WTC11 (cell line): ENCODE data around the gene RFC1. TPM values are rescaled to one million over a fixed set of nuclear protein-coding genes. Genes with fewer than 3 reads are reported as not detected.
"Not testable (repeated sequence)": the region's sequence is repeated elsewhere in the genome, so short reads cannot be mapped to it uniquely, and the experiment has no call there.

Experiments
- ATAC-seq: fragments of 200-7000 bp; cut with Tn5 transposase; 2 replicates; pipeline ENCODE4 v1.10.0; 2021; ENCODE audit warnings: mild to moderate bottlenecking, moderate library complexity
- CTCF ChIA-PET: fragments of 300-600 bp; sonication (Branson Sonifier 250); formaldehyde crosslinking; loops from one replicate; lab custom pipeline; 2021; ENCODE audit warnings: antibody characterized with exemption; lab: Charles Lee
- POLR2A ChIA-PET: fragments of 350-600 bp; sonication (Branson Sonifier 250); formaldehyde crosslinking; loops from one replicate; lab custom pipeline; 2021; ENCODE audit warnings: antibody characterized with exemption; lab: Charles Lee
- DNase-seq: peaks from one replicate; pipeline ENCODE4 v3.0.0; 2021; ENCODE audit warnings: low spot score
- H3K27ac Mint-ChIP-seq: 2 replicates; pipeline ENCODE4 v1.8.0; 2021; ENCODE audit warnings: mixed read lengths
- H3K27me3 Mint-ChIP-seq: 2 replicates; pipeline ENCODE4 v1.8.0; 2021; ENCODE audit warnings: low read depth, mild to moderate bottlenecking, moderate library complexity, mixed read lengths
- H3K36me3 Mint-ChIP-seq: 2 replicates; pipeline ENCODE4 v1.8.0; 2021; ENCODE audit warnings: mixed read lengths
- H3K4me1 Mint-ChIP-seq: 2 replicates; pipeline ENCODE4 v1.8.0; 2022; ENCODE audit warnings: mixed read lengths
- H3K4me3 Mint-ChIP-seq: 2 replicates; pipeline ENCODE4 v1.8.0; 2021; ENCODE audit warnings: mild to moderate bottlenecking, moderate library complexity, mixed read lengths
- H3K9me3 Mint-ChIP-seq: 2 replicates; pipeline ENCODE4 v1.8.0; 2021; ENCODE audit warnings: mixed read lengths
- CBFB ChIP-seq: sonication (generic); formaldehyde crosslinking; IDR thresholded peaks from 2 replicates; pipeline ENCODE4 v1.8.1; 2022; ENCODE audit warnings: mild to moderate bottlenecking, low read depth, missing genetic modification reagents
- GTF2I ChIP-seq: fragments of 250-450 bp; sonication (Bioruptor Pico); conservative IDR thresholded peaks from 2 replicates; pipeline ENCODE4 v1.4.0; 2021; ENCODE audit warnings: mild to moderate bottlenecking
- KAT7 ChIP-seq: sonication (generic); formaldehyde crosslinking; IDR thresholded peaks from 2 replicates; pipeline ENCODE4 v1.8.1; 2023; ENCODE audit warnings: missing genetic modification reagents, mild to moderate bottlenecking, borderline replicate concordance
- MXD4 ChIP-seq: fragments of 250-450 bp; sonication (Bioruptor Pico); IDR thresholded peaks from 2 replicates; pipeline ENCODE4 v1.8.0; 2021; ENCODE audit warnings: mild to moderate bottlenecking, moderate library complexity, borderline replicate concordance
- NR2C2 ChIP-seq: sonication (generic); formaldehyde crosslinking; IDR thresholded peaks from 2 replicates; pipeline ENCODE4 v1.8.0; 2022; ENCODE audit warnings: mild to moderate bottlenecking, missing genetic modification reagents
- PRRX2 ChIP-seq: fragments of 250-450 bp; sonication (Bioruptor Pico); IDR thresholded peaks from 2 replicates; pipeline ENCODE4 v1.8.0; 2021; ENCODE audit warnings: mild to moderate bottlenecking
- SP1 ChIP-seq: sonication (generic); formaldehyde crosslinking; conservative IDR thresholded peaks from 2 replicates; pipeline ENCODE4 v1.8.1; 2022; ENCODE audit warnings: missing genetic modification reagents
- TP53 ChIP-seq: sonication (generic); formaldehyde crosslinking; IDR thresholded peaks from 2 replicates; pipeline ENCODE4 v1.8.1; 2023; ENCODE audit warnings: mild to moderate bottlenecking, missing genetic modification reagents
- ZNF219 ChIP-seq: sonication (generic); formaldehyde crosslinking; IDR thresholded peaks from 2 replicates; pipeline ENCODE4 v1.8.0; 2023; ENCODE audit warnings: missing genetic modification reagents, mild to moderate bottlenecking, borderline replicate concordance
- total RNA-seq: library from RNA; stranded (reverse); gene quantifications from 3 replicates; pipeline ENCODE4 v1.2.3, GENCODE V29; 2021
- TF ChIP-seq, protein P1 (sequence below): sonication (generic); formaldehyde crosslinking; IDR thresholded peaks from 2 replicates; pipeline ENCODE4 v1.8.0; 2022; ENCODE audit warnings: mild to moderate bottlenecking, missing genetic modification reagents
- TF ChIP-seq, protein P2 (sequence below): sonication (generic); formaldehyde crosslinking; IDR thresholded peaks from 2 replicates; pipeline ENCODE4 v1.8.1; 2023; ENCODE audit warnings: mild to moderate bottlenecking, missing genetic modification reagents, moderate library complexity
- TF ChIP-seq, protein P3 (sequence below): sonication (generic); formaldehyde crosslinking; IDR thresholded peaks from 2 replicates; pipeline ENCODE4 v1.8.1; 2023; ENCODE audit warnings: mild to moderate bottlenecking, missing genetic modification reagents
- TF ChIP-seq, protein P4 (sequence below): sonication (generic); formaldehyde crosslinking; IDR thresholded peaks from 2 replicates; pipeline ENCODE4 v1.8.0; 2022; ENCODE audit warnings: missing genetic modification reagents
- TF ChIP-seq, protein P5 (sequence below): sonication (generic); formaldehyde crosslinking; conservative IDR thresholded peaks from 2 replicates; pipeline ENCODE4 v1.8.1; 2022; ENCODE audit warnings: mild to moderate bottlenecking, missing genetic modification reagents
- TF ChIP-seq, protein P6 (sequence below): sonication (generic); formaldehyde crosslinking; IDR thresholded peaks from 2 replicates; pipeline ENCODE4 v1.8.1; 2022; ENCODE audit warnings: low read depth, mild to moderate bottlenecking, moderate library complexity, missing genetic modification reagents, borderline replicate concordance

RFC1 gene
- total RNA-seq, 1 experiment from 2014 or later: 59.4 TPM

DNA sequence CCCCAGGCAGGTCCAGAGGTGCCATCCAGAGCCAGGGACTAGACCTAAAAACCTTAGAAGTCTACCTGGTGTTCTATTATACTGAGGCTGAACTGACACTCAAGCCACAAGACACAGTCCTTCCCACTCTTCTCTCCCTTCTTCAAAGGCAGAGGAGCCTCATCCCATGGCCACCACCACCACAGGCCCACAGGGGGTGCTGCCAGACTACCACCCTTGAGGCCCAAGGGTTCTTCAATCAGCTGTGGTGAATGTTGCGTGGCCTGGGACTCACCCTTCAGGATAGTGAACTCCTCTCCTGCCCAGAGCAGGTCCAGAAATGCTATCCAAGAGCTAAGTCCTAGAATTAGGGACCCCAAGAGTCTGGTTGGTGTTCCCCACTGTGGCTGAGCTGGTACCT is 17.5 kb upstream of the RFC1 start:
- Mint-ChIP-seq H3K4me1 (peaks cover 7% of the 10 kb centered on the region), H3K4me3 (no peak overlapping the region), H3K9me3 (peaks cover 16% of the 10 kb centered on the region), H3K27me3 (peaks cover 10% of the 10 kb centered on the region; the same call in 1 of the 2 replicates), H3K27ac (no peak overlapping the region), H3K36me3 (no peaks in the 10 kb centered on the region)
- DNase-seq: no peak
- TF ChIP-seq SP1 (CRISPR knock-in tag) (no peak), KAT7 (no peak), NR2C2 (CRISPR knock-in tag) (no peak), TP53 (CRISPR knock-in tag) (no peak), ZNF219 (no peak), CBFB (no peak)
- TF ChIP-seq, protein P1, sequence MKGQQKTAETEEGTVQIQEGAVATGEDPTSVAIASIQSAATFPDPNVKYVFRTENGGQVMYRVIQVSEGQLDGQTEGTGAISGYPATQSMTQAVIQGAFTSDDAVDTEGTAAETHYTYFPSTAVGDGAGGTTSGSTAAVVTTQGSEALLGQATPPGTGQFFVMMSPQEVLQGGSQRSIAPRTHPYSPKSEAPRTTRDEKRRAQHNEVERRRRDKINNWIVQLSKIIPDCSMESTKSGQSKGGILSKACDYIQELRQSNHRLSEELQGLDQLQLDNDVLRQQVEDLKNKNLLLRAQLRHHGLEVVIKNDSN (CRISPR knock-in tag): no peak
- TF ChIP-seq, protein P2, sequence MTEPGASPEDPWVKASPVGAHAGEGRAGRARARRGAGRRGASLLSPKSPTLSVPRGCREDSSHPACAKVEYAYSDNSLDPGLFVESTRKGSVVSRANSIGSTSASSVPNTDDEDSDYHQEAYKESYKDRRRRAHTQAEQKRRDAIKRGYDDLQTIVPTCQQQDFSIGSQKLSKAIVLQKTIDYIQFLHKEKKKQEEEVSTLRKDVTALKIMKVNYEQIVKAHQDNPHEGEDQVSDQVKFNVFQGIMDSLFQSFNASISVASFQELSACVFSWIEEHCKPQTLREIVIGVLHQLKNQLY (CRISPR knock-in tag): no peak
- CTCF ChIA-PET: interaction anchor here (0.7 to 1.2 kb wide), 2 partner anchors 9 to 50 kb away, joined by 3 to 4 read pairs; no protein-coding TSS in a partner anchor
- POLR2A ChIA-PET: no interaction called here
- no peak for ATAC-seq

DNA sequence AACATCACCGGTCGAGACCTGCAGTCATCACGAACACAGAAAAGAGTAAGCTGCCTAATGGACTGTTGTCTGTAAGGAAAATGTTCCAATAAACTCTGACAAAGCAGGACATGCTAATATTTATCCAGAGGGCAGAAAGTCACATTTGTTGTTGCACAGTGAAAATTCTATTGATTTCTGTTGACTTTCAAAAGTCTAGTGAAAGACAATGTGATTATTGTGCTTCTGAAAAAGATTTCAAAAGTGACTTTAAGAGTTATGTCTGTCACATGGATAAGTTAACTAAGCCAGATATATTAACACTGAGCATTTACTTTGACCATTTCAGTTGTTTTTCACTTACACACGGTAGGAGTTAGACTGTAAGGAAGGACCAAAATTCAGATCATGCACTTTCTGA is 9.3 kb upstream of the RFC1 start:
- DNase-seq: no peak
- no peak overlapping the region for H3K4me3 Mint-ChIP-seq
- peaks cover 47% of the 10 kb centered on the region for H3K9me3 Mint-ChIP-seq
- TF ChIP-seq TP53 (CRISPR knock-in tag): no peak
- TF ChIP-seq PRRX2: no peak
- TF ChIP-seq GTF2I (CRISPR knock-in tag): no peak
- TF ChIP-seq, protein P3, sequence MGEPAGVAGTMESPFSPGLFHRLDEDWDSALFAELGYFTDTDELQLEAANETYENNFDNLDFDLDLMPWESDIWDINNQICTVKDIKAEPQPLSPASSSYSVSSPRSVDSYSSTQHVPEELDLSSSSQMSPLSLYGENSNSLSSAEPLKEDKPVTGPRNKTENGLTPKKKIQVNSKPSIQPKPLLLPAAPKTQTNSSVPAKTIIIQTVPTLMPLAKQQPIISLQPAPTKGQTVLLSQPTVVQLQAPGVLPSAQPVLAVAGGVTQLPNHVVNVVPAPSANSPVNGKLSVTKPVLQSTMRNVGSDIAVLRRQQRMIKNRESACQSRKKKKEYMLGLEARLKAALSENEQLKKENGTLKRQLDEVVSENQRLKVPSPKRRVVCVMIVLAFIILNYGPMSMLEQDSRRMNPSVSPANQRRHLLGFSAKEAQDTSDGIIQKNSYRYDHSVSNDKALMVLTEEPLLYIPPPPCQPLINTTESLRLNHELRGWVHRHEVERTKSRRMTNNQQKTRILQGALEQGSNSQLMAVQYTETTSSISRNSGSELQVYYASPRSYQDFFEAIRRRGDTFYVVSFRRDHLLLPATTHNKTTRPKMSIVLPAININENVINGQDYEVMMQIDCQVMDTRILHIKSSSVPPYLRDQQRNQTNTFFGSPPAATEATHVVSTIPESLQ (CRISPR knock-in tag): no peak
- no peak for TF ChIP-seq MXD4 (CRISPR knock-in tag)
- TF ChIP-seq, protein P4, sequence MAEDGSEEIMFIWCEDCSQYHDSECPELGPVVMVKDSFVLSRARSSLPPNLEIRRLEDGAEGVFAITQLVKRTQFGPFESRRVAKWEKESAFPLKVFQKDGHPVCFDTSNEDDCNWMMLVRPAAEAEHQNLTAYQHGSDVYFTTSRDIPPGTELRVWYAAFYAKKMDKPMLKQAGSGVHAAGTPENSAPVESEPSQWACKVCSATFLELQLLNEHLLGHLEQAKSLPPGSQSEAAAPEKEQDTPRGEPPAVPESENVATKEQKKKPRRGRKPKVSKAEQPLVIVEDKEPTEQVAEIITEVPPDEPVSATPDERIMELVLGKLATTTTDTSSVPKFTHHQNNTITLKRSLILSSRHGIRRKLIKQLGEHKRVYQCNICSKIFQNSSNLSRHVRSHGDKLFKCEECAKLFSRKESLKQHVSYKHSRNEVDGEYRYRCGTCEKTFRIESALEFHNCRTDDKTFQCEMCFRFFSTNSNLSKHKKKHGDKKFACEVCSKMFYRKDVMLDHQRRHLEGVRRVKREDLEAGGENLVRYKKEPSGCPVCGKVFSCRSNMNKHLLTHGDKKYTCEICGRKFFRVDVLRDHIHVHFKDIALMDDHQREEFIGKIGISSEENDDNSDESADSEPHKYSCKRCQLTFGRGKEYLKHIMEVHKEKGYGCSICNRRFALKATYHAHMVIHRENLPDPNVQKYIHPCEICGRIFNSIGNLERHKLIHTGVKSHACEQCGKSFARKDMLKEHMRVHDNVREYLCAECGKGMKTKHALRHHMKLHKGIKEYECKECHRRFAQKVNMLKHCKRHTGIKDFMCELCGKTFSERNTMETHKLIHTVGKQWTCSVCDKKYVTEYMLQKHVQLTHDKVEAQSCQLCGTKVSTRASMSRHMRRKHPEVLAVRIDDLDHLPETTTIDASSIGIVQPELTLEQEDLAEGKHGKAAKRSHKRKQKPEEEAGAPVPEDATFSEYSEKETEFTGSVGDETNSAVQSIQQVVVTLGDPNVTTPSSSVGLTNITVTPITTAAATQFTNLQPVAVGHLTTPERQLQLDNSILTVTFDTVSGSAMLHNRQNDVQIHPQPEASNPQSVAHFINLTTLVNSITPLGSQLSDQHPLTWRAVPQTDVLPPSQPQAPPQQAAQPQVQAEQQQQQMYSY: no peak
- TF ChIP-seq, protein P5, sequence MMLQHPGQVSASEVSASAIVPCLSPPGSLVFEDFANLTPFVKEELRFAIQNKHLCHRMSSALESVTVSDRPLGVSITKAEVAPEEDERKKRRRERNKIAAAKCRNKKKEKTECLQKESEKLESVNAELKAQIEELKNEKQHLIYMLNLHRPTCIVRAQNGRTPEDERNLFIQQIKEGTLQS (CRISPR knock-in tag): no peak
- TF ChIP-seq, protein P6, sequence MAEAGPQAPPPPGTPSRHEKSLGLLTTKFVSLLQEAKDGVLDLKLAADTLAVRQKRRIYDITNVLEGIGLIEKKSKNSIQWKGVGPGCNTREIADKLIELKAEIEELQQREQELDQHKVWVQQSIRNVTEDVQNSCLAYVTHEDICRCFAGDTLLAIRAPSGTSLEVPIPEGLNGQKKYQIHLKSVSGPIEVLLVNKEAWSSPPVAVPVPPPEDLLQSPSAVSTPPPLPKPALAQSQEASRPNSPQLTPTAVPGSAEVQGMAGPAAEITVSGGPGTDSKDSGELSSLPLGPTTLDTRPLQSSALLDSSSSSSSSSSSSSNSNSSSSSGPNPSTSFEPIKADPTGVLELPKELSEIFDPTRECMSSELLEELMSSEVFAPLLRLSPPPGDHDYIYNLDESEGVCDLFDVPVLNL: no peak
- H3K27me3 Mint-ChIP-seq: peaks cover 13% of the 10 kb centered on the region
- ATAC-seq: no peak
- H3K27ac Mint-ChIP-seq: no peak overlapping the region
- POLR2A ChIA-PET: no interaction called here
- H3K36me3 Mint-ChIP-seq: peaks cover 17% of the 10 kb centered on the region
- no peaks in the 10 kb centered on the region for H3K4me1 Mint-ChIP-seq
- CTCF ChIA-PET: no interaction called here

DNA sequence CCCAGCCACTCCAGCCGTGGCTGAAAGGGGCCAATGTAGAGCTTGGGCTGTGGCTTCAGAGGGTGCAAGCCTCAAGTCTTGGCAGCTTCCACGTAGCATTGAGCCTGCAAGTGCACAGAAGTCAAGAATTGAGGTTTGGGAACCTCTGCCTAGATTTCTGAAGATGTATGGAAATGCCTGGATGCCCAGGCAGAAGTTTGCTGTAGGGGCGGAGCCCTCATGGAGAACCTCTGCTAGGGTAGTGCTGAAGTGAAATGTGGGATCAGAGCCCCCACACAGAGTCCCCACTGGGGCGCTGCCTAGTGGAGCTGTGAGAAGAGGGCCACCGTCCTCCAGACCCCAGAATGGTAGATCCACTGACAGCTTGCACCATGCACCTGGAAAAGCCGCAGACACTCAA is 5.0 kb upstream of the RFC1 start:
- POLR2A ChIA-PET, H3K4me1 Mint-ChIP-seq, H3K27ac Mint-ChIP-seq, DNase-seq, H3K4me3 Mint-ChIP-seq, ATAC-seq, CTCF ChIA-PET: not testable (repeated sequence)
- peaks cover 37% of the 10 kb centered on the region for H3K9me3 Mint-ChIP-seq
- peaks cover 44% of the 10 kb centered on the region for H3K27me3 Mint-ChIP-seq
- peaks cover 21% of the 10 kb centered on the region for H3K36me3 Mint-ChIP-seq
